DMS79 treated with DMSO at 0.1 percent for 48 hours (cell line): ENCODE results near the gene TMEM115.
"Not testable (repeated sequence)": the region's sequence is repeated elsewhere in the genome, so short reads cannot be mapped to it uniquely, and the experiment has no call there.

Experiments used
- DNase-seq: peaks from one replicate; lab custom pipeline; 2025; lab: John Stamatoyannopoulos, UW

Gene TMEM115

DNA sequence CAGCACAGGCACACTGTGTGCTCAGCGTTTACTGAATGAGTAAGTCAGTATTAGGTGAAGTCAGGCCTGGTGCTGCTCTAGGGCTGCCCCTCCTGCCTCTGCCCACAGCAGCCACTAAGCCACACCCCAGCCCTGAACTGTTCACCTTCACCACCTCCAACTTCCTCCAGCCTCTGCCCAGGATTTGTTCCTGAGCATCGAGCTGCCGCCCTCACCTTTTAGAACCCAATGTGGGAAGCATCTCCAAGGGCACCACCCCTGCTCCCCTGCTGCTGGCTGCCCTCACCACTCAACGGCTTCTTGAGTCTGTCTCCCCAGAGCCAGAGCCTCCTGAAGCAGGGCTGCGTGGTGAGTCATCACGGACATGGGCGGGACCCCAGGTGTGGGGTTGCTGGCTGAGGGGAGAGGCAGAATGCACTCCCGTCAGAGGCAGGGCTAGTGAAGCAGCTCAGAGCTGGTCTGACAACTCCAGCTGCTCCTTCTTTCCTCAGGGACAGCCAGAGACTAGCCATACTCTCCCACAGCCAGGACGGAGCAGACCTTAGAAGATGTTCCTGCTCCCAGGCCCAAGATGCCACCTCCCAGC, 42.6 kb downstream of the TMEM115 start:
- peak; percentile 51 for DNase-seq

DNA sequence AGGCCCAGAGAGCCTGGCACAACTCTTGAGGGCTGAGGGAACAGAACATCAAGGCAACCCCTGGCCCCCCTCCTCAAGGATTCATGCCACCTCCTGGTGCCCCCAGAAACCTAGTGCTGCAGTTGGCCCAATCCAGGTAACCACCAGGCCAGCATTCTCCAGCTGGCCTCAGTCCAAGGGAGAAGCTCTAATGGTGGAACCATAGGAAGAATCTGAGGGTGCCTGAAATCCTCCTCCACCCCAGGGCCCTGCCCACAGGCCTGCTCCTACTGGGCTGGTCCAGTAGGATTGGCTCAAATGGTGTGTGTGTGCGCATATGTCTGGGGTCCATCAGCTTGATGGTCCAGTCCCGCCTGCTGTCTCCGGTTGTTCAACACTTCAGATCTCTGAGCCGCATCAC, 44.5 kb downstream of the TMEM115 start:
- no peak for DNase-seq

DNA sequence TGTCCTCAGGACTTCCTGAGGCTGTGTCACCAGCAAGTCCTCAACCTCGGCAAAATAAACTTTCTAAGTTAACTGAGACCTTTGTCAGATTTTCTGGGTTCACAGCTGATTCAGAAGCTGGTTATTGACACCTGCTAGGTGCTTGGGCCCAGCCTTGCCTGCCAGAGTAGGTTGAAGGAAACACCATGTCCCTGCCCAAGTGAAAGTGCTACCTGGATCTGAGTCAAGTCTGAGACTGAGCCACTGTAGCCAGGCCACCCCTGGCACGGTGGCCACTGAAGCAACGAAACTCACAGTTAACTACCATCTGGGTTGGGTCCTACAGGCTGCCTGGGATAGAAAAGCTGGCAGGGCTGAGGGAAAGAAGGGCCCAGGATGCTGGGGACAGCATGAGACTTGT, 45.0 kb downstream of the TMEM115 start:
- DNase-seq, result no peak

DNA sequence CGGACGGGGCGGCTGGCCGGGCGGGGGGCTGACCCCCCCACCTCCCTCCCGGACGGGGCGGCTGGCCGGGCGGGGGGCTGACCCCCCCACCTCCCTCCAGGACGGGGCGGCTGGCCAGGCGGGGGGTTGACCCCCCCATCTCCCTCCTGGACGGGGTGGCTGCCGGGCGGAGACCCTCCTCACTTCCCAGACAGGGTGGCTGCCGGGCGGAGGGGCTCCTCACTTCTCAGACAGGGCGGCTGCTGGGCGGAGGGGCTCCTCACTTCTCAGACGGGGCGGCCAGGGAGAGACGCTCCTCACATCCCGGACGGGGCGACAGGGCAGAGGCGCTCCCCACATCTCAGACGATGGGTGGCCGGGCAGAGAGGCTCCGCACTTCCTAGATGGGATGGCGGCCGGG, 47.3 kb downstream of the TMEM115 start:
- DNase-seq, result not testable (repeated sequence)
